HG03175 (cell line): Measurements from ENCODE around the gene PKNOX2.

Source experiments
- ATAC-seq: cut with Tn5 transposase; IDR thresholded peaks from one replicate; pipeline ENCODE4 v1.9.1; 2021; ENCODE audit warnings: mild to moderate bottlenecking, moderate library complexity; ENCODE audit not compliant: unreplicated experiment

The PKNOX2 gene

DNA sequence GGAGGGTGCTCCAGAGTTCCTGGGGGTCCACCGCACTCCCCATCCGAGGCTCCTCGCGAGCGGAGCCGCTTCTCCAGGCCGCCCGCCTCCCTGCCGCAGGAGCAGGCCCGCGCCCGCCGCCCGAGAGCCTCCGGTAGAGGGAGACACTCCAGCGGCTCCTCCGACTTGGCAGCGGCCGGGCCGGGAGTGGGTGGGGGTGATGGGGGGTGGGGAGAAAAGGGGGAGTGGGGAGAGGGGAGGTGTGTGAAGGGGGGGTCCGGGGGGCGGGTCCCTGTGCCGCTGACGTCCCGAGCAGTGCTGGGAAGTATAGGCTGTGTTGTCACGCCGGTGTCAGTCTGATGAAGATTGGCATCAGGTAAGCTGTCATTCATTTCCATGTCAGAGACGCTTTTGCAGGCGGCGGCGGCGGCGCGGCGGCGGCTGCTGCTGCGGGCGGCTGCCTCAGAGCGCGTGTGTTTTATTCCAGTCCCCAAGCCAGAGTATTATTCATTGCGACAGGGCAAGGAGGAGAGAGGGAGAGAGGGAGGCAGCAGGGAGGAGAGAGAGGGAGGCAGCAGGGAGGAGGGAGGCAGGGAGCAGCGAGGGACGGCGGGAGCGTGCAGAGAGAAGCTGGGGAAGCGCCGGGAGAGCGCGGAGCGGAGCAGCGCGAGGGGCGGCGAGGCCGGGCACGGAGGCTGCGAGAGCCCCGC lies at the start of gene PKNOX2:
PKNOX2 (plus strand) TSS at position 330 of the 689 bp plus-strand sequence. CDS start 186,555 bp downstream, outside the sequence.
- peak; percentile 35 for ATAC-seq

GRCh38 chr11:125117429-125117828 lies 47.1 kb upstream of the PKNOX2 start:
- ATAC-seq, result no peak

DNA sequence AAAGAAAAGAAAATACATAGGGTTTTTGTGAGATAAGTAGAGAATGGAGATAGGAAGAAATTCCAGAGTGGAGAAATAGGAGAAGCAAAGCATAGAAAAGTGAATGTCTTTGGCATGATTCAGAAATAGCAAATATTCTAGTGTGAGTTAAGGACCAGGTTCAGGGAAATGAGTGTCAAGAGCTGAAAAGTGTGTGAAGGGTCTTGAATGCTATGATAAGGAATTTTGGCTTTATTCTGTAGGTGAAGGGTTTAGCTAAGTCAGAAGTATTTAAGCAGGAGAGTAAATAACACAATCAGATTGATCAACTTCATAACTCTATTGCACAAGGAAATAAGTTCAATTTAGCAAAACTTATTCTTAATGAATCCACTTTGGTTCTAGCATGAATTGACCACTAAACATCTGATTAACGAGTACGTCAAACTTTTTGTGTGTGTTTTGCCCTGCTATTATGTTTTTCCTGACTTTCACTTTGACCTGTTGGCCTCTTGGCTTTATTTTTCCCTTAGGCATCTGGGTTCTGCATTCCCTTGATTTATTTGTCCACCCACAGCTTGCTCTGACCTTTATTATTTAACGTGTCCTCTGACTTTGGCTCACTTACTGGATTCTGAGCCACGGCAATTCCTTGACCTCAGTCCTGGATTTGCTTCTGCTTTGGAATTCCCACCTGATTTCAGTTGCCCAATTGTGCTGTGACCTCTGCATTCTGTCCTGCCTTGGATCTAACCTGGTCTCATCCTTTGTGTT lies 41.2 kb upstream of the PKNOX2 start:
- no peak for ATAC-seq

DNA sequence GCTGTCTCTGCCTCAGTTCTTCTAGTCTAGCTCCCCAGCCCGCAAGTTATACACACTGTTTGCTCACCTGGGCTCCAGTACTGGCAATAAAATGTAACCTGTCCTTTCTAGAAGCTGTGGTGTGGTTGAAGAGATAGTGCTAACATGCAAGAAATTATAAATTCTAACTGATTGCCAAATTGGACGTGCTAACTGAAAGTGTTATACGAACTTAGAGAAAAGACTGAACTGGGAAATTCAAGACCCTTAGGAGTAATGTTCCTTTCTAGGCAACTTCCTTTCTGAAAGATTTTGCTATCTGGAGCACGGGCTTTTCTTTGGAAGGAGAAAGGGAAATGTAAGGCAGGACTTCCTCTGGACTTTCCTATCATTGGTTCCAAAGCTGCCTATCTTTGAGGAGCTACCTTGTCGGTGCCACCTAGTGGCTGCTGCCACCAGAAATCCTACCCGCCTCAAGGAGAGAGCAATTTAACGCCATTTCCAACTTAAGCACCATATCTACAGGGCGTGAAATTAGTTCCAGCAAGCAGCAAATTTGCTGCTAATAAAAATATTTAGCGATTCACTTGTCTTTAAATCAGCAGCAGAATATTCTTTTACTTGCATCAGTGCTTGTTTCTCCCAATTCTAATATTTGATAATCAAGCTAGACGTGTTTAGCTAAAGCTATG lies 40.5 kb upstream of the PKNOX2 start:
- peak; percentile 94 for ATAC-seq

GRCh38 chr11:125124618-125124992 lies 39.9 kb upstream of the PKNOX2 start:
- no peak for ATAC-seq

DNA sequence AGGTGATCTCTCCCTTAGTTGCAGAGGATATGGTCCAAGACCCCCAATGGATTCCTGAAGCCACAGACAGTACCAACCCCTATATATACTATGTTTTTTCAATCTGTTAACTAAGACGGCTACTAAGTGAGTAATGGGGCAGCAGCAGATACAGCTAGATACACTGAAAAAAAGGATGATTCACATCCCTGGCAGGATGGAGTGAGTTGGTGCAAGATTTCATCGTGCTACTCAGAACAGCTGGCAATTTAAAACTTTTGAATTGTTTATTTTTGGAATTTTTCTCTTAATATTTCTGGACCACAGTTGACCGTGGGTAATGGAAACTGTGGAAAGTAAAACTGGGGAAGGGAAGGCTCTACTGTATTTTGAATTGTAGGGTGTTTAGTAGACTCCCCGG lies 36.1 kb upstream of the PKNOX2 start:
- ATAC-seq, result no peak

GRCh38 chr11:125129316-125129993 lies 35.1 kb upstream of the PKNOX2 start:
- ATAC-seq, result no peak

GRCh38 chr11:125132071-125132470 lies 32.5 kb upstream of the PKNOX2 start:
- no peak for ATAC-seq

DNA sequence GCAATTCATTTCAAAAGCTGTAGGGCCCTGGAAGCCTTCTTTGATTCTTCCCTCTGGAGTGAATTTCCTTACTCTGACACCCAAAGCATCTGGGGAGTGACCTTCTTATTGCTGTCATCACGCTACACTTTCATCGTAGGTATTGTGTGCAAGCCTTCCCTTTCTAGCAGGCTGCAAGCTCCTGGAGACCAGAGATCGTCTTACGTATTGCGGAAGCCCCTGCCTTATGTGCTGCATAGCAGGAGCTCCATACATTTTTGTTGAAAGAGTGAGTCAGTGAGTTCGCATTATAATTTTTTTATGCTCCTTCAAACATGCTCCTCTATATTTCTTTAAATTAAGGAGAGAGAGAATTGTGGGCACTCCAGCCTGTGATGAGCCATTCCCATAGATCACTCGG lies 32.0 kb upstream of the PKNOX2 start:
- no peak for ATAC-seq

DNA sequence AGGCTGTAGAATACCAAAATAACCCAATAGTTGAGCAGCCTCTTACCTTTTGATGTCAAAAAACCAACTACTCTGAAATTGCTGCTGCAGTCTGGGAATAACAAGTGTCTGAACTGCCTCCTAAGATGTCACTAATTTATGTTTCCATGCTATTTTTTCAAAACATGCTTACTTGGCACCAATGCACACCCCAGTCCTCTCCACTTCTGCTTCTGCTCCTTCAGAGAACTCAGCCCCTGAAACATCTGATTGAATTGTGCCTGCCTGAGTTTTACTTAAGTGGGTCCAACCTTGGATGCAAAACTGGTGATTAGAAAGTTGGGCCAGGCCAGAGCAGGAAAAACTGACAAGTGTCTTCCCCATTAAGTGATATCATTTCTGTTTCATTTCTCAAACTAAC lies 28.6 kb upstream of the PKNOX2 start:
- ATAC-seq, result no peak

DNA sequence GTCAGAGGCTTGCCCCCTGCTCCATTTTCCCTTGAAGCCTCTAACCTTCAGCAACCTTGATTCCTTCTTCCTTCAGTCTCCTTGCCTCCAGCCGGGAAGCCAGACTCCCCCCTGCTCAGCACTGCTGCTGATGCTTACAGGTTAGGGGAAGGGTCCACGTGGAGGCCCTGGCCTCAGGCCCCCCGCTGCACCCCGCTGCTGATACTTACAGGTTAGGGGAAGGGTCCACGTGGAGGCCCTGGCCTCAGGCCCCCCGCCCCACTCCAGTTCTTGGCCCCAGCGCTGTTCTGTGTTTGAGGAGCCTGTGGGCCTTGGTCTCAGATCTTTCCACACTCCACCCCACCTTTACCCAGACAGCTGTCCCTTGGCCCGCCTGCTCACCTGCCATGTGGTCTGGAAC lies 25.6 kb upstream of the PKNOX2 start:
- no peak for ATAC-seq

- no peak for ATAC-seq
Measured at GRCh38 chr11:125139778-125140177, 24.8 kb upstream of the PKNOX2 start.

DNA sequence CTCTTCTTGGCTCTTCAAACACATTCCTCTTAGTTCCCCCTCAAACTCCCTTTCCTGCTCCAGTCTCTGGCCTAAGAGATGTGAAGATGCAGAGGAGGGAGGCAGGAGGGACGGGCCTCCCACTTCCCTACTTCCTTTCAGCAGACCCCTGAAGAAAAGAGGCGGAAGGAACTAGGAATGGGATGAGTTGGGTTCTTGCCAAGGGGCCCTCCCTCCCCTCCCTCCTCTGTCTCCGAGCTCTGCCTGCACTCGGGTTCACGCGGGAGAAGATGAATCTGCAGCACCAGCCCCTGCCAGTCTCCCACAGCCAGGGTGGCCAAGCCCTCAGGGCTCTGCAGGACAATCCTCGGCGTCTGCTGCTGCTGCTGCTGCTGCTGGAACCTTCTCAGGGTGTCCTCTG lies 24.3 kb upstream of the PKNOX2 start:
- ATAC-seq, result no peak

DNA sequence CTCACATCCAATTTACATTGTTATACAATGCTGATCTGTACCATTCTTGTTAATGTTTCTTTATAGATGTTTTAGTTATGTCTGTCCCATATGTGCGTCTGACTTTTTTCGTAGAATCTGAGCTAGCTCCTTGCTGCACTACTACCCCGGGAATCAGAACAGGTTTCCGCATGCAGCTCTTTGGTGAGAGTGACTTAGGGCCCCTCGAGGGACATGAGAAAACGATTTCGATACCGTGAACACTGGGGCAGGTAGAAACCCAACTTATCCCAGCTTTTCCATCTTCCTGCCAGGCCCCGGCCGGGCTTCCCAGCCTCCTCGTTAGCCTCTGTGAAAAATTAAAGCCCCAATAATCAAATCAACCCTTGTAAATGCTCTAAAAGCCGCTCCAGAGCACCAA lies 23.4 kb upstream of the PKNOX2 start:
- no peak for ATAC-seq

DNA sequence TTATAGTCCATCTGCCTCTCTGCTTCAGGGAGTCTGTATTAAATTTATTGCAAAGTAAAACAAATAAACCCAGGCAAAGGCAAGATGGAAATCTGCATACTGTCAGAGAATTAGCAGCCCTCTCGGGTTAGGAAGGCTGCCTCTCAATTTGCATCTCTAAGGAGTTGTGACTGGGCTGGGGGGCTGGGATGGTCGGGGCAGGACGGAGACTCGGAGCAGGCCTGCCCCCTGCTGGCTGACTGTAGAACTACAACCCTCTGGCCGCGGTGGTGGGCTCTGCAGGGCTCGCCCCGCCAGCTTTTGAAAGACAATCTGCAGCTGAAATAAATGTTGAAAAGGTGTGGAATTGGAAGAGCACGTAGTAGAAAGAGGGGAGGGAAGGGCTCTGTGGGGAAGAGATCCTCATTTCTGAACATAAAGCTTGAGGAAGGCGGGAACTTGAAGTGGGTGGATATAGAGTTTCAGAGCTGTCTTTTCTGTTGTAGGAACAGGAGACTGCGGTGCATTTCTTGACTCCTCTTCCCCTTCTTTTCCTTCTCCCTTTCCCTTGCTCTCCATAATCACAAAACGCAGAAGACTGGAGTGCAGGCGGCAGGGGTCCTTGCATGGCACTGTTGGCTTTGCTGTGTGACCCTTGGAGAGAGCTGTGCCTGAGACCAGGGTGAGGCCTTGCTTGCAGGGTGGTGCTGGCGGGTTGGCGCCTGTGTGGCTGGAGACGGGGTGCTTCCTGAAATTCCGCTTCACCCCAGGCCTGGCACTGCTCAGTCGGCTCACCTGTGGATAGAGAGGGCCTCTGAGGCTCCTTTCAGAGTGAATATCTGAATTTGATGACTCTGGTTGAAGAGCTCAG lies 22.6 kb upstream of the PKNOX2 start:
- peak; percentile 80 for ATAC-seq

DNA sequence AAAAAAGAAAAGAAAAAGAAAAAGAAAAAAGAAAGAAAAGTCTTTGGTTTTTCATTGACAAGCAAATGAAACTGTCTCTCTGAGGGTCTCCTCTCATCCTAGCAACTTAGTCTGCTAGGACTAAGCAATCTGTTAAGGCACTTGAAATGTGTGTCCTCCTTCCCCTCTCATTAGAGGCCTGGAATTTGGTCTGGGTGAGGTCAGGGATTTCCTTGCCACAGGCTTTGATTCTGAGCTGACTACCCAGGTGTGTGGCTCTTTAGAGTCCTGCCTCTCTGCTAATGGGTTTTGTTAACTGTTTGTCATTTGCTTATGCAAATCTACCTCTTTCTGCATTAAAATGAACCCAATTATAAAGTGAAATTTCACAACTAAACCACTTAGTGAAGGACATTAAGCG lies 18.3 kb upstream of the PKNOX2 start:
- ATAC-seq, result no peak

- ATAC-seq, result no peak
Measured at GRCh38 chr11:125147280-125147679, 17.3 kb upstream of the PKNOX2 start.

DNA sequence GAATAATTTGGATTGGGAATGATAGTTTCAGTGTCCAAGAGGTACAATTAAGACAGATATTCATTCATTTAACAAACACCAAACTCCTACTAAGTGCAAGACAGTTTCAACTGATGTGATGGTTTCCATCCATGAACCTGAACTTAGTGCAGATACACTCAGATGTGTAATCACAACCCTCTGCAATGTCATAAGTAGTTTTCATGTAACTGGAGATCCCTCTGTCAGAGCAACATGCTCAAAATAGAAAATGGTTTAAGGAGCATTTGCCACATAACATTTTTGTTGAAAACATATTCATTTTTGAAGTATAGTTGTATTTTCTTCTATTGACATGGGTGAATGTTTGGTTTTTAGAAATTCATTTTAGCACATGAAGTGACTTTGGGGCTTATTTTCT lies 16.5 kb upstream of the PKNOX2 start:
- ATAC-seq, result no peak

DNA sequence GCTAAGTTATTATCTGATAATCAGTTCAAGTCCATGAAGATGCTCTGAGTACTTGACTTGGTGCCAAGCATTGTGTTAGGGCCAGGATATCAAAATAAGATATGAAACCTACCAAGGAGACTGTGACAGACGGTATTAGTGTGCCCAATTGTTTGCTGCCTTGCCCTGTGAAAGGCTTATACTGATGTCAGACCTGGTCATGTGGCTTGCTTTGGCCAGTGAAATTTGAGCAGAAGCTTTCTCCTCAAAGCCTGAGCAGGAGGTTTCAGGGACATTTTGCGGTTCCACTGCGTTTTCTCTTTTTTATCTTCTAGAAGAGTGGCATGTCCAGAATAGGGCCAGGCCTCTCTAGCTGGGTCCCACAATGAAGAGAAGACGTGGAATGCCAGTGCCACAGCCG lies 15.8 kb upstream of the PKNOX2 start:
- ATAC-seq, result no peak

DNA sequence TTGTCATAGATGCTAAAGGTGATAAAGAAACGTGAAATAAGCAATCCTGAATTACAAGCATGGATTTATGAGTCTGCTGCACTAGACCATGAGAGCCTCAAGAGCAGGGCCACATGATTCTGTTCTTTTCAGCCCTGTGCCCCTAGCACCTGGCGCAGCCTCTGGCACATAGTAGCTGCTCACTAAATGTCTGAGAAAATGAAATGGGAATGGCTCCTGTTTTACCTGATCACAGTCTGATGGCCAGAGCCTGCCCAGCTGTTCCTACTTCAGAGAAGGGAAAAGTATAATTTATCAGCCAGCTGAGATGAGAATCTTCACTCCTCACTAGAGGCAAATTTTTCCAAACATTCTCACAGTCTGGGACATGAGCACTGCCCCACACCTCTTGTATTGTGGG lies 10.7 kb upstream of the PKNOX2 start:
- no peak for ATAC-seq
